GM19397 (cell line): Measurements from ENCODE around the gene FLYWCH1.
"Not testable (repeated sequence)": the region's sequence is repeated elsewhere in the genome, so short reads cannot be mapped to it uniquely, and the experiment has no call there.

ENCODE experiments used
- ATAC-seq: cut with Tn5 transposase; IDR thresholded peaks from one replicate; pipeline ENCODE4 v1.9.1; 2021; ENCODE audit warnings: mild to moderate bottlenecking, moderate library complexity; ENCODE audit not compliant: unreplicated experiment

The FLYWCH1 gene

GRCh38 chr16:2925951-2926649, 14.4 kb downstream of the FLYWCH1 start:
- no peak for ATAC-seq

- no peak for ATAC-seq
These were observed 14.9 kb downstream of the FLYWCH1 start for GRCh38 chr16:2926650-2926999.

- ATAC-seq: no peak
These were observed 15.4 kb downstream of the FLYWCH1 start for GRCh38 chr16:2927010-2927646.

- not testable (repeated sequence) for ATAC-seq
These were observed 16.4 kb downstream of the FLYWCH1 start for GRCh38 chr16:2928151-2928550.

GRCh38 chr16:2928796-2929195, 17.1 kb downstream of the FLYWCH1 start:
- no peak for ATAC-seq

GRCh38 chr16:2929693-2930092, 18.0 kb downstream of the FLYWCH1 start:
- no peak for ATAC-seq

- ATAC-seq: no peak
These were observed 18.5 kb downstream of the FLYWCH1 start for GRCh38 chr16:2930236-2930635.

GRCh38 chr16:2931231-2931914, 19.6 kb downstream of the FLYWCH1 start:
- not testable (repeated sequence) for ATAC-seq

GRCh38 chr16:2933136-2933535, 21.4 kb downstream of the FLYWCH1 start:
- no peak for ATAC-seq

GRCh38 chr16:2933701-2934100, 22.0 kb downstream of the FLYWCH1 start:
- no peak for ATAC-seq

GRCh38 chr16:2934450-2934849, 22.7 kb downstream of the FLYWCH1 start:
- no peak for ATAC-seq

GRCh38 chr16:2936436-2937011, 24.8 kb downstream of the FLYWCH1 start:
- no peak for ATAC-seq

GRCh38 chr16:2937170-2937569, 25.4 kb downstream of the FLYWCH1 start:
- no peak for ATAC-seq

- ATAC-seq: no peak
These were observed 26.5 kb downstream of the FLYWCH1 start for GRCh38 chr16:2938206-2938605.

GRCh38 chr16:2939968-2940367, 28.2 kb downstream of the FLYWCH1 start:
- no peak for ATAC-seq

- ATAC-seq: no peak
These were observed 30.3 kb downstream of the FLYWCH1 start for GRCh38 chr16:2942045-2942444.

- not testable (repeated sequence) for ATAC-seq
These were observed 32.0 kb downstream of the FLYWCH1 start for GRCh38 chr16:2943716-2944115.

- no peak for ATAC-seq
These were observed 34.9 kb downstream of the FLYWCH1 start for GRCh38 chr16:2946649-2947048.

- ATAC-seq: no peak
These were observed 37.3 kb downstream of the FLYWCH1 start for GRCh38 chr16:2948807-2949704.

- no peak for ATAC-seq
These were observed 38.1 kb downstream of the FLYWCH1 start for GRCh38 chr16:2949705-2950352.
